Spinal cord (tissue), 10 donors: ENCODE data around the gene C16orf74. TPM values are rescaled to one million over a fixed set of nuclear protein-coding genes. Genes with fewer than 3 reads are reported as not detected.

Experiments
- DNase-seq, 6 donors: peaks; one replicate each; pipeline versions ENCODE4 v3.0.0 to v3.0.0-alpha.2; 2013 to 2015; ENCODE audit warnings: low spot score in 6 of 6, low read depth in 4 of 6
- H3K27ac ChIP-seq: one replicate; pipeline ENCODE4 v1.5.1; 2013; ENCODE audit warnings: low read depth, low read length, control low read depth
- H3K27me3 ChIP-seq: one replicate; pipeline ENCODE4 v1.6.1; 2013; ENCODE audit warnings: low read length; ENCODE audit not compliant: control insufficient read depth, insufficient read depth
- H3K36me3 ChIP-seq: one replicate; pipeline ENCODE4 v1.6.1; 2013; ENCODE audit warnings: low read length; ENCODE audit not compliant: control insufficient read depth, insufficient read depth
- H3K4me1 ChIP-seq: one replicate; pipeline ENCODE4 v1.6.1; 2013; ENCODE audit warnings: low read length; ENCODE audit not compliant: control insufficient read depth, insufficient read depth
- H3K4me3 ChIP-seq: one replicate; pipeline ENCODE4 v1.5.1; 2013; ENCODE audit warnings: low read depth, low read length, control low read depth
- H3K9me3 ChIP-seq: one replicate; pipeline ENCODE4 v1.6.1; 2013; ENCODE audit warnings: low read length; ENCODE audit not compliant: control insufficient read depth, insufficient read depth
- WGBS: methylation state at CpG from one replicate; pipeline ENCODE4 v1.1.5; 2013; ENCODE audit warnings: missing lambda C conversion rate; ENCODE audit not compliant: insufficient coverage; 5-methylcytosine and 5-hydroxymethylcytosine counted together
- polyA plus RNA-seq, 2 donors: library from polyadenylated mRNA; unstranded; fragments of 120-200 nt; gene quantifications; one replicate each; pipeline ENCODE4 v1.2.1, GENCODE V29; 2013; ENCODE audit not compliant: insufficient read length in 2 of 2
- total RNA-seq, 2 donors: library from RNA; depleted of rRNA in 1 of 2; stranded (reverse); fragments of 120-200 nt in 1 of 2; fragments of >200 nt in 1 of 2; gene quantifications; one replicate each; pipeline versions ENCODE4 v1.2.3 to v1.2.4, GENCODE V29; 2013 to 2014
- donor health status: healthy.

The C16orf74 gene
- total and polyA plus RNA-seq, 4 donors = 1.8 to 4.8 (median 2.9) TPM

- Histone ChIP-seq H3K4me1 (peaks cover 39% of the 10 kb centered on the region), H3K36me3 (no peaks in the 10 kb centered on the region), H3K4me3 (no peak overlapping the region), H3K27me3 (peaks cover 4% of the 10 kb centered on the region), H3K9me3 (no peaks in the 10 kb centered on the region), H3K27ac (no peak overlapping the region)
- no peak for DNase-seq
- 88% methylated on average over 1 of the region's 2 CpGs for WGBS
Observed at GRCh38 chr16:85763616-85764015, 12.7 kb upstream of the C16orf74 start.

- no peak overlapping the region for H3K4me3 ChIP-seq
- peak in 1 of 6 donors; percentile 28 for DNase-seq
- no peaks in the 10 kb centered on the region for H3K9me3 ChIP-seq
- peaks cover 4% of the 10 kb centered on the region for H3K27me3 ChIP-seq
- H3K4me1 ChIP-seq = peaks cover 34% of the 10 kb centered on the region
- no peaks in the 10 kb centered on the region for H3K36me3 ChIP-seq
- no peak overlapping the region for H3K27ac ChIP-seq
- WGBS = 40% methylated on average over 12 of the region's 12 CpGs
Observed at GRCh38 chr16:85762970-85763369, 12.1 kb upstream of the C16orf74 start.

- DNase-seq = no peak
- Histone ChIP-seq H3K27me3 (peaks cover 4% of the 10 kb centered on the region), H3K4me1 (peaks cover 26% of the 10 kb centered on the region), H3K27ac (no peak overlapping the region), H3K36me3 (no peaks in the 10 kb centered on the region), H3K9me3 (no peaks in the 10 kb centered on the region), H3K4me3 (no peak overlapping the region)
- 87% methylated on average over 4 of the region's 6 CpGs for WGBS
Observed at GRCh38 chr16:85761861-85762260, 11.0 kb upstream of the C16orf74 start.

DNA sequence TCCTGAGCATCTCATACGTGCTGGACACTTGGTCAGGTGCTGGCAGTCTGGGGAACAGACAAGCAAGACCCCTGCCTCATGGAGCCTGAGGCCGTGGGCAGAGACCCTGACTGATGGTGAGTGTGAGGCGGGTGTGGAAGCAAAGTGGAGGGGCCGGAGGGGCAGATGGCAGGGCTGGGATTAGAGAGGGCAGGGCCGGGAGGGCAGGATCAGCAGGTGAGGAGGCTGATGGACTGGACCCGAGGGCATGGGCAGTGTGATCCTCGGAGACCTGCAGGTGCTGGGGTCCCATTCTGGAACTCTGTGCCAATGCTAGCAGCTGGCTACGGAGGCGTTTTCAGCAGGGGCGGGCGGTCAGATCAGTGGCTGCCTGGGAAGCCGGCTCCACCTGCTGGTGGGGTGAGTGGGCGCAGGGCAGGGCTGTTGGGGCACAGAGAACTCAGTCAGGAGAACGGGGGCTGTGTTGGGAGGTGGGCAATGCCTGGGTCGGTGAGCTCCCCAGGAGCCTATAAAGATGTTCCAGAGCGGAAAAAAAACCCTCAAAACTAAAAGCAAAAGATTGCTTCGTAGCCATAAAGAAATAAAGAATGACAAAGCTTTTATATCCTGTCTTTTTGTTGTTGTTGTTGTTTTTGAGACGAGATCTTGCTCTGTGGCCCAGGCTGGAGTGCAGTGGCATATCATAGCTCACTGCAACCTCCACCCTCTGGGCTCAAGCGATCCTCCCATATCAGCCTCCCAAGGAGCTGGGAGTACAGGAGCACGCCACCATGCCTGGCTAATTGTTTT lies 8.9 kb upstream of the C16orf74 start:
- DNase-seq = no peak
- WGBS = 72% methylated on average over 17 of the region's 20 CpGs

GRCh38 chr16:85759136-85759535 lies 8.2 kb upstream of the C16orf74 start:
- Histone ChIP-seq H3K9me3 (no peaks in the 10 kb centered on the region), H3K36me3 (no peaks in the 10 kb centered on the region), H3K27ac (no peak overlapping the region), H3K4me1 (peaks cover 27% of the 10 kb centered on the region), H3K27me3 (peaks cover 6% of the 10 kb centered on the region), H3K4me3 (no peak overlapping the region)
- DNase-seq = no peak
- WGBS = 69% methylated on average over 14 of the region's 16 CpGs

More for the DNA sequence above, 8.9 kb upstream of the C16orf74 start:
- Histone ChIP-seq H3K27me3 (peaks cover 4% of the 10 kb centered on the region), H3K27ac (no peak overlapping the region), H3K9me3 (no peaks in the 10 kb centered on the region), H3K4me1 (peaks cover 21% of the 10 kb centered on the region), H3K36me3 (no peaks in the 10 kb centered on the region), H3K4me3 (no peak overlapping the region)

DNA sequence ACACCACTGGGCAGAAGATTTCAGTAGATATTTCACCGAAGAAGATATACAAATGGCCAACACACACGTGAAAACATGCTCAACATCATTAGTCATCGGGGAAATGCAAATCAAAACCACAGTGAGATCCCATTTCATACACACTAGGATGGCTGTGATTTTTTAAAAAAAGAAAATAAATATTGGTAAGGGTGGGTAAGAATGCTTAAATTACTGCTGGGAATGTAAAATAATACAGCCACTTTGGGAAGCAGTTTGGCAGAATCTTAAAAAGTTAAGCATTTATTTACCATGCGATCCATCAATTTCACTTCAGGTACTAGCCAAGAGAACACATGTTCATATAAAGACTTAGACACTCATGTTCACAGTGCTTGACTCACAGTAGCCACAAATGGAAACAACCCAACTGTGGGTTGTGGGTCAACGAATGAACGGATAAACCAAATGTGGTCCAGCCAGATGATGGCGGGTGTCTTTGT lies 6.5 kb upstream of the C16orf74 start:
- DNase-seq = no peak
- Histone ChIP-seq H3K4me3 (no peak overlapping the region), H3K27me3 (peaks cover 10% of the 10 kb centered on the region), H3K36me3 (no peaks in the 10 kb centered on the region), H3K27ac (no peak overlapping the region), H3K9me3 (no peaks in the 10 kb centered on the region), H3K4me1 (peaks cover 33% of the 10 kb centered on the region)
- 75% methylated on average over 4 of the region's 7 CpGs for WGBS

DNA sequence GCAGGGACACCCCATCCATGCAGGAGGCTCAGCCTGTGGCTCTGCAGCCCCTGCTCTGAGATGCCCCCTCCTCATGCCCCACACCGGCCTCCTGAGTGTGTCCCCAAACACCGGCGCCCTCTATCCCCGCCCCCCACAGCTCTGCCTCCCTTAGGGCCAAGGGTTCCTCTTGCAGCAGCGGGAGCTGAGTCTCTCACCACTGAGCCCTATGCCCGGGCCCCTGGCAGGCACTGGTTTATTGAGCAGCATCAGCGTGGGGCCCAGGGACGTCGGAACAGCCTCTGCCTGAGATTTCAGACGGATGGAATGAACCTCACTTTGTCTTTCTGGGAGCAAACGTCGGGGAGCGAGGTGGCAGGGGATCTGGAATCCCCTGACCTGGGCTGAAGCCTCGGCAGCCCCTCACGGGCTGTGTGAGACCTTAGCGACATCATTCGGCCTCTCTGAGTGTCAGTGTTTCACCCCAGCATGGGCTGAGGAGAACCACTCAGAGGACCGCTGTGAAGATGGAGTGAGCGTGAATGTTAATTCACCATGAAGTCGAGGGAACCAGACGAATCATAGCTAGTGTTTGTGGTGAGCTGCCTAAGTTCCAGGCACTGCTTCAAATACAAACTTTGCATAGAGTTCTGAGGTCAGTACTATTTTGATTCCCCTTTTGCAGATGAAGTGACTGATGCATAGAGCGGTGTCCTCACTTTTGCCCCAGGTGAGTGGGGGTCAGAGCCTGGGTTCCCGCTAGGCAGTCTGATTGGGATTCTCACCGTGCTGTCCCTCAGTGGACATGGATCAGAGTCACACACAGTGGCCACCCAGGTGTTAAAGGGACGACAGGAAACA lies 5.3 kb upstream of the C16orf74 start:
- Histone ChIP-seq H3K4me1 (peaks cover 39% of the 10 kb centered on the region), H3K9me3 (no peaks in the 10 kb centered on the region), H3K36me3 (no peaks in the 10 kb centered on the region), H3K4me3 (no peak overlapping the region), H3K27ac (no peak overlapping the region), H3K27me3 (peaks cover 19% of the 10 kb centered on the region)
- DNase-seq = no peak
- 55% methylated on average over 25 of the region's 25 CpGs for WGBS

- H3K27ac ChIP-seq = no peak overlapping the region
- 36% methylated on average over 2 of the region's 7 CpGs for WGBS
- no peaks in the 10 kb centered on the region for H3K9me3 ChIP-seq
- DNase-seq = peak in 2 of 6 donors; percentile 64 to 65
- H3K4me3 ChIP-seq = no peak overlapping the region
- H3K36me3 ChIP-seq = no peaks in the 10 kb centered on the region
- H3K27me3 ChIP-seq = peaks cover 33% of the 10 kb centered on the region
- peaks cover 51% of the 10 kb centered on the region for H3K4me1 ChIP-seq
Observed at GRCh38 chr16:85754413-85754812, 3.5 kb upstream of the C16orf74 start.

- no peak for DNase-seq
- H3K27ac ChIP-seq = no peak overlapping the region
- H3K4me1 ChIP-seq = peaks cover 51% of the 10 kb centered on the region
- peaks cover 36% of the 10 kb centered on the region for H3K27me3 ChIP-seq
- H3K9me3 ChIP-seq = no peaks in the 10 kb centered on the region
- WGBS = 88% methylated on average over 5 of the region's 7 CpGs
- no peak overlapping the region for H3K4me3 ChIP-seq
- H3K36me3 ChIP-seq = no peaks in the 10 kb centered on the region
Observed at GRCh38 chr16:85753976-85754375, 3.1 kb upstream of the C16orf74 start.
